Esophagus squamous epithelium (tissue), 4 donors: ENCODE measurements around the gene FGF11.
"Not testable (repeated sequence)": the region's sequence is repeated elsewhere in the genome, so short reads cannot be mapped to it uniquely, and the experiment has no call there.

Source experiments
- POLR2A ChIP-seq, 4 donors: fragments of 450-650 bp; IDR thresholded peaks; one replicate each; pipeline ENCODE4 v1.6.1; 2017; ENCODE audit warnings: antibody characterized with exemption in 4 of 4, mild to moderate bottlenecking in 4 of 4, moderate library complexity in 3 of 4
- TF ChIP-seq, protein P1 (sequence below), 6 experiments: fragments of 450-650 bp in 4 of 6; fragments of 200-600 bp in 2 of 6; sonication (generic) in 2 of 6; IDR thresholded peaks; one replicate each; pipeline ENCODE4 v1.5.1; 2016 to 2019; ENCODE audit warnings: antibody characterized with exemption in 6 of 6, mild to moderate bottlenecking in 4 of 6, moderate library complexity in 4 of 6

DNA sequence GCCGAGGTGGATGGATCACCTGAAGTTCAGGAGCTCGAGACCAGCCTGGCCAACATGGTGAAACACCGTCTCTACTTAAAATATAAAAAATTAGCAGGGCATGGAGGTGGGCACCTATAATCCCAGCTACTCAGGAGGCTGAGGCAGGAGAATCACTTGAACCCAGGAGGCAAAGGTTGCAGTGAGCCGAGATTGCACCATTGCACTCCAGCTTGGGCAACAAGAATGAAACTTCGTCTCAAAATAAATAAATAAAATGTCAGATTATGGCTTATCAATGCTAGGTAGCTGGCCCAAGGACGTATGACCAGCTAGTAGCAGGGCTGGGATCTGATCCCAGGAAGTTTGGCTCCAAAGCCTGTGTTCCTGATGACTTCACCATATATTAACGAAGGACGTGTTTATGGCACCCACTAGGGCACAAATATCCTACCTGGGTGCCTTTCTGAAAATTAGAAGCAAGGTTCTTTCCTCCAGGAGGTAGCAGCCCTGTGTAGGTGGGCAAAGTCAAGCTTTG, 31.2 kb downstream of the FGF11 start:
- not testable (repeated sequence) for TF ChIP-seq POLR2A (IDR thresholded peaks at IDR 0.05)
- TF ChIP-seq, protein P1, sequence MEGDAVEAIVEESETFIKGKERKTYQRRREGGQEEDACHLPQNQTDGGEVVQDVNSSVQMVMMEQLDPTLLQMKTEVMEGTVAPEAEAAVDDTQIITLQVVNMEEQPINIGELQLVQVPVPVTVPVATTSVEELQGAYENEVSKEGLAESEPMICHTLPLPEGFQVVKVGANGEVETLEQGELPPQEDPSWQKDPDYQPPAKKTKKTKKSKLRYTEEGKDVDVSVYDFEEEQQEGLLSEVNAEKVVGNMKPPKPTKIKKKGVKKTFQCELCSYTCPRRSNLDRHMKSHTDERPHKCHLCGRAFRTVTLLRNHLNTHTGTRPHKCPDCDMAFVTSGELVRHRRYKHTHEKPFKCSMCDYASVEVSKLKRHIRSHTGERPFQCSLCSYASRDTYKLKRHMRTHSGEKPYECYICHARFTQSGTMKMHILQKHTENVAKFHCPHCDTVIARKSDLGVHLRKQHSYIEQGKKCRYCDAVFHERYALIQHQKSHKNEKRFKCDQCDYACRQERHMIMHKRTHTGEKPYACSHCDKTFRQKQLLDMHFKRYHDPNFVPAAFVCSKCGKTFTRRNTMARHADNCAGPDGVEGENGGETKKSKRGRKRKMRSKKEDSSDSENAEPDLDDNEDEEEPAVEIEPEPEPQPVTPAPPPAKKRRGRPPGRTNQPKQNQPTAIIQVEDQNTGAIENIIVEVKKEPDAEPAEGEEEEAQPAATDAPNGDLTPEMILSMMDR (IDR thresholded peaks at IDR 0.05) = not testable (repeated sequence)
